Hippocampal formation (tissue), 2 donors: ENCODE measurements around the gene LRRC27.

Source experiments
- DNase-seq, 2 donors: peaks; one replicate each; lab custom pipeline; 2025; lab: John Stamatoyannopoulos, UW

LRRC27 gene

DNA sequence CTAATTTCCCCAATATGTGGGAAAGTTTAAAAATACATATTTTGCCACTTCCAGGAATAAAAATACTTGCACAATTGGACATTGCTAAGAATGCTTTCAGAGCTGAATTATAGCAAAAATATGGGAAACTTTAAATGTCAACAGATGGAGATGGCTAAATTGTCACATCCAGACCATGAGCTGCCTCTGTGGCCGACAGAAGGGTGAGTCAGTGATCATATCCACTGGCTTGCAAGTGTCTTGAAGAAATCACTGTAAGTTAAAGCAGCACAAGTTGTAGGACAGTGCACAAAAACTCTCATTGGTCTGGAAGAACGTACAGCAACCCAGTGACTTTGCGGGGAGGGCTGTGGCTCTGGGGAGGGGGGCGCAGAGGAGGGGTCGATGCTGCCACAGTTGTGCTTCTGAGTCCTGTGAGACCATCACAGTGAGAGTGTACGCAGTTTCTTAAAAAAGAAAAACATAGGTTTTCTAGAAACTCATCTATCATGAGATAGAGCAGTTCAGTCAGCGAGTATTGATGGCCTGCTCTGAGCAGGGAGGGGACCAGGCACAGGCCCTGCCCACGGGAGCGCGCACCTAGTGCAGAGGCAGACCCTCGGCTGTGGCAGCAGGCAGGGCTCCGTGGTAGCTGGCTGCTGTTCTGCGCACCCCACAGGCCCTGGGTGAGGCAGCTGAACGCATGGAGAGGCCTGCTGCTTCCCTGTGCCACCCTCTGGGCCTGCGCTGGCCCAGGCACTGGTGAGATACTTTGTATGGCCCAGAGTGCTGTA is 25.5 kb downstream of the LRRC27 start:
- DNase-seq = no peak

DNA sequence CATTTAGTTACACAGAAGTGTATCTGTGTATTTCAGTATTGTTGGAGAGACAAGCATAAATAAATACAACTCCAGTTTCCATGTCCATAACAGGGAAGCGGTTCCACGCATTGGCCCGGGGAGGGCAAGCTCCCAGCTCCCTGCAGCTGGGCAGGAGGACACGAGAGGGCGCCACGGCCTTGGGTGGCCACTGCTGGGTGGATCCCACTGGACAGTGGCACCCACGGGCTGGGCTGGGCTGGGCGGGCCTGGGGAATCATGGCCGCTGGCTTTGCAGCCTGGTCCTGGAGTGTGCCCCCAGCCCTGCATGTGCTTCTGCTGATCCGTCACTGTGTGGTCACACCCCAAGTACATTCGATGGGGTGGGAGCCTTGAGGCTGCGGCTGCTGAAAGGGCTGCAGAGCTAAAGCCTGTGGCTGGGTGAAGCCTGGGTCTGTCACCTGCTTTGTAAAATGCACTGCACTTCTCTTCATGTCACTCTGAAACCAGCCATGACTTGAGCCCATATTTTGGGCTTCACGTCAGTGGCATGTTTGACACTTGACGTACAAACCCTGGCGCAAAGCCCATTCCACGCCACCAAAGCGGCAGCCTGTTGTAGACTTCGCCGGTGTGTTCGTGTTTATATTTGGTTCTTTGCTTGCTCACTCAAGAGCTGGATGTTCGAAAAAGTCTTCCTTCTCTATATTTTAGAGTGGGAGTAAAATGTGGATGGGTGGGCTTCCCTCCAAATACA is 27.5 kb downstream of the LRRC27 start:
- no peak for DNase-seq

DNA sequence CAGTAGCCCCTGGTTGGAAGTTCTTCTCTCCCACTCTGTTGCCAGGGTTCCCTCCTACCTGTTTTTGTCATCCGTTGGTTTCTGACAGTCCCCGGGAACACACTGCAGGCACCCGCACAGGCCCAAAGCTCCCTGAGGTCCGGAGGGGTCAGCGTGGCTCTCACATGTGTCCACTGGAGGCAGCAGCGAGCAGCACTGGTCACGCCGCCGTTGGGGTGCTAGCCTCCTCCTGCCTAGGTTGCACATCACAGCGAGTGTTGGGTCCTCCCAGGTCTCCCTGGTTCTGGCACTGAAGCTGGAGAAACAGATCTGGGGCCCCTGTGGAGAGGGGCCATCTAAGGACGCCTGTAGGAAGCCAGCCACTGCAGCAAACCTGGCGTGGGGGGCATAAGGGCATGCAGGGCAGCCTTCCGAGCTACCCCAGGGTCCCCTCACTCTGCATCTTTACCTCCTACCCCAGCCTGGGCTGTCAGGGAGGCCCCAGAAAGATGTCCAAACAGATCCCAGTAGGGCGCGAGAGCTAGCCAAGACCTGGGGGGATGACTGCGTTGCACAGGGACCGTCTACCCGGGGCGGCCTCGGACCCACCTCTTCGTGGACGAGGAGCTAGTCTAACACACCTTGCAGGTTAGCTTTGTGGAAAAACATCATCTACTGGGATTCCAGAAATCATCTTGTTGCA is 28.9 kb downstream of the LRRC27 start:
- no peak for DNase-seq

GRCh38 chr10:132361581-132362101 is 29.6 kb downstream of the LRRC27 start:
- DNase-seq = no peak

GRCh38 chr10:132362151-132362611 is 30.2 kb downstream of the LRRC27 start:
- no peak for DNase-seq

- no peak for DNase-seq
Observed at GRCh38 chr10:132363376-132363775, 31.4 kb downstream of the LRRC27 start.

GRCh38 chr10:132363921-132364593 is 32.1 kb downstream of the LRRC27 start:
- no peak for DNase-seq

- DNase-seq = no peak
Observed at GRCh38 chr10:132364594-132364970, 32.6 kb downstream of the LRRC27 start.

GRCh38 chr10:132365102-132365501 is 33.1 kb downstream of the LRRC27 start:
- DNase-seq = no peak

GRCh38 chr10:132366006-132366405 is 34.0 kb downstream of the LRRC27 start:
- DNase-seq = no peak

- no peak for DNase-seq
Observed at GRCh38 chr10:132366499-132366898, 34.5 kb downstream of the LRRC27 start.

DNA sequence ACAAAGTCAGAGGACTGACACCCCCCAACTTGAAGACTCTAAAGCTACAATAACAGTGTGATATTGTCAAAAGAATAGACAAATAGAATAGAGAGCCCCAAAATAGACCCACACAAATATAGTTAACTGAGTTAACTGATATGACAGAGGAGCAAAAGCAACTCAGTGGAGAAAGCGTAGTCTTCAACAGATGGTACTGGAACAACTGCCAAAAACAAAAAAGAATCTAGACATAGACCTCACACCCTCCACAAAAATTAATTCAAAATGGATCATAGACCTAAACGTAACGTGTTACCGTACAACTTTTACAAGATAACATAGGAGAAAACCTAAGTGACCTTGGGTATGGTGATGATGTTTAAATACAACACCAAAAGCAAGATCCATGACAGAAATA is 36.4 kb downstream of the LRRC27 start:
- DNase-seq = no peak

DNA sequence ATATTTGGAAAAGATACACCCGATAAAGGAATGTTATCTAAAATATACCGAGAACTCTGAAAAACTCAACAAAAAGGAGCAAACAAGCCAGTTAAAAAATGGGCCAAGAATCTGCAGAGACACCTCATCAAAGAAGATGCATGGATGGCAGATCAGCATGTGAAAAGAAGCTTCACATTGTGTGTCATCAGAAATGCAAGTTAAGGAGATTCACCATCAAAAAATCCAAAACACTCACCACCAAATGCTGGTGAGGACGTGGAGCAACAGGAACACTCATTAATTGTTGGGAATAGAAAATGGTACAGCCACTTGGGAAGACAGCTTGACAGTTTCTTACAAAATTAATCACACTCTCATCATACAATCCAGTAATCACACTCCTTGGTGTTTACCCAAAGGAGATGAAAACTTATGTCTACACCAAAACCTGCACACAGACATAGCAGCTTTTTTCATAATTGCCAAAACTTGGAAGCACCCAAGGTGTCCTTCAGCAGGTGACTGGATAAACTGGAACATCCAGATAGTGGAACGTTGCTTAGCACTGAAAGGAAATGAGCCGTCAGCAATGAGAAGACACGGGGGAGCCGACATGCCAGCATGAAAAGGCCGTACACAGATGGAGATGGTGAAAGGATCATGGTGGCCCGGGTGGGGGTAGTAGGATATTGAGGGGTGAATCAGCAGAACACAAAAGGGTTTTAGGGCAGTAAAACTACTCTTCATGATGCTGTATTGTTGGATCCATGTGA is 37.1 kb downstream of the LRRC27 start:
- no peak for DNase-seq

GRCh38 chr10:132369636-132370185 is 37.7 kb downstream of the LRRC27 start:
- no peak for DNase-seq

- DNase-seq = no peak
Observed at GRCh38 chr10:132370426-132371340, 38.7 kb downstream of the LRRC27 start.

GRCh38 chr10:132371641-132372081 is 39.7 kb downstream of the LRRC27 start:
- no peak for DNase-seq

DNA sequence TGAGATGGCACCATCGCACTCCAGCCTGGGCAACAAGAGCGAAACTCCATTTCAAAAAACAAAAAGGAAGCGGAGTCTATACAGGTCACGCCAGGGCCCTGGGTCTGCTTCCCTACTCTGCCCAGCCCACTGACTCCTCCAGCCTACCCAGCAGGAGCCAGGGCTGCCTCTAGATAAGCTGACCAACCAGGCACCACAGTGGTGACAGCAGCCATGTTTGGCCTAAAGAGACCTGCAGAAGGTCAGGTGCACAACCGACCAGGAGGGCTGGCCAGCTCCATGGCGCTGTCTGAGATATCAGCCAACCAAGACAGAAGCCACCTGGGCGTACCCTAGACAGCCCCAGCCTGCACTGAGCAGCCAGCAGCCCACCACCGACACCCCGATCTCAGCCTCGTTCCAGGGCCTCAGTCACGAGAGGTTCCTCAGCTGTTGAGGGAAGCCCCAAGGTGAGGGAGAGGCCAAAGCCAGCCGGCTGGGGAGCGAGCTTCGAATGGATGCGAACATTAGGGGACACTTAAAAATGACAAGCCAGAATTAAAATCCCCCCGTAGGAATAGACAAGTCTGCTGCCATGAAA is 40.6 kb downstream of the LRRC27 start:
- no peak for DNase-seq

- no peak for DNase-seq
Observed at GRCh38 chr10:132373241-132373955, 41.4 kb downstream of the LRRC27 start.

- no peak for DNase-seq
Observed at GRCh38 chr10:132374176-132374575, 42.2 kb downstream of the LRRC27 start.
